Activated naive CD4-positive, alpha-beta T cell treated with anti-CD3 and anti-CD28 coated beads, Interleukin-2, amount 10 ng/mL, durations not matched to agents 7 days and 5 days (primary cell): ENCODE measurements around the gene SAE1.

Experiments used
- CTCF ChIA-PET: fragments of 350-600 bp; sonication (Branson Sonifier 250); formaldehyde crosslinking; loops from one replicate; lab custom pipeline; 2021; ENCODE audit warnings: antibody characterized with exemption; lab: Charles Lee
- DNase-seq: peaks from one replicate; pipeline ENCODE4 v3.0.0-alpha.2; 2020
- H3K27ac Mint-ChIP-seq: one replicate; pipeline ENCODE4 v1.8.0; 2021; ENCODE audit warnings: mild to moderate bottlenecking, moderate library complexity, mixed read lengths
- H3K27me3 Mint-ChIP-seq: one replicate; pipeline ENCODE4 v1.8.0; 2021; ENCODE audit warnings: mild to moderate bottlenecking, mixed read lengths
- H3K36me3 Mint-ChIP-seq: one replicate; pipeline ENCODE4 v1.8.0; 2021; ENCODE audit warnings: mixed read lengths
- H3K4me1 Mint-ChIP-seq: one replicate; pipeline ENCODE4 v1.8.0; 2021; ENCODE audit warnings: mixed read lengths
- H3K4me3 Mint-ChIP-seq: one replicate; pipeline ENCODE4 v1.8.0; 2021; ENCODE audit warnings: mild to moderate bottlenecking, moderate library complexity, mixed read lengths
- H3K9me3 Mint-ChIP-seq: one replicate; pipeline ENCODE4 v1.8.0; 2021; ENCODE audit warnings: mixed read lengths

The SAE1 gene

DNA sequence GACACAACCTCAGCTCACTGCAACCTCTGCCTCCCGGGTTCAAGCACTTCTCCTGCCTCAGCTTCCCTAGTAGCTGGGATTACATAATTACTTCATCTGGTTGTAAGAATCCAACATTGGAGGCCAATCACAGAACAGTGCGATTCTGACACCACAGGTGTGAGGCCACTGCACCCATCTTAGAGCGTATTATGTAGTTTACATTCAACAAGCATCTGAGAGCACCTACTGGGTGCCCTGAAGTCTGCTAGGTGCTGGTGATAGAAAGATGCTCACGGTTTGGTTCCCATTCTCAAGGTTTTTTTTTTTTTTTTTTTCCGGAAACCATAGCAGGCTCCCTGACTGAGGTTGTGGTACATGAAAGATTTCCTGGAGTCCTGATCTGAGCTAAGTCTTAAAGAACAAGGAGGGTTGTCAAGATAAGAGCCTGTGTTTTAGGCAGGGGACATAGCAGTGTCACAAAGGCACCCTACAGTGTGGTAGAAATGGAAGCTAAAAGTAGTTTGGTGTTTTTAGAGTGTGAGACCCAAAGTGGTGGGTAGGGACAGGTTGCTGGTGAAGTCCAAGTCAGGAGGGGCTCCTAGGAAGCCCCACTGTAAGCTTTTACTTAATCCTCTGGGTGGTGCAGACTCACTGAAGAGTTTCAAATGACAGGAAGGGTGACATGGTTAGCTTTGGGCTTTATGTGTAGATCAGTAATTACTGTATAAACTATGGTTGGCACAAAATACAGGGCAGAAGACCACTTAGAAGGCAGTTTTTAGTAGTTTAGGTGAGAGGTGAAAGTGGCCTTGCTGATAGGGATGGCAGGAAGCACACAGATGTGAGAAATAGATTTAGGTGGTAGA is 15.2 kb downstream of the SAE1 start:
- peak; percentile 32 for DNase-seq
- H3K4me3 Mint-ChIP-seq: peak overlapping the region; percentile 25
- no peaks in the 10 kb centered on the region for H3K27me3 Mint-ChIP-seq
- CTCF ChIA-PET: interaction anchor here (0.7 to 2.5 kb wide), 16 partner anchors 9 to 290 kb away, joined by 3 to 26 read pairs (median 3); partner anchors contain the start of gene SAE1
- peaks cover 66% of the 10 kb centered on the region for H3K4me1 Mint-ChIP-seq
- H3K9me3 Mint-ChIP-seq: no peaks in the 10 kb centered on the region
- peak overlapping the region; percentile 92 for H3K27ac Mint-ChIP-seq
- H3K36me3 Mint-ChIP-seq: peaks cover 53% of the 10 kb centered on the region

DNA sequence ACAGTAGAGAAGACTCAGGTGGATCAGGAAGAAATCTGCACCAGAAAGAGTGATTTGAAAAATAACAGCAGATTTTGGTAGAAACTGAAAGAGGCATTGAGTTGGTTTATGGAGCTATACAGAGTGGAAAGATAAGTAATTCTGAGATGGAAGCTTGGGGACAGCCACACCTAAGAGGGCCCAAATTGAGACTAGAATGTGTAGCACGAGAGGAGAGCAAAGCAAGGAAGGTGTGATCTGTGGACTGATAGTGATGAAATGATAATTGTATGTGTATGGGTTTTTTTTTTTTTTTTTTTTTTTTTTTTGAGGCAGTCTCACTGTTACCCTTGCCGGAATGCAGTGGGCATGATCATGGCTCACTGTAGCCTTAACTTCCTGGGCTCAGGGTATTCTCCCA is 16.3 kb downstream of the SAE1 start:
- no peaks in the 10 kb centered on the region for H3K9me3 Mint-ChIP-seq
- H3K4me3 Mint-ChIP-seq: peak overlapping the region; percentile 3
- DNase-seq: no peak
- H3K36me3 Mint-ChIP-seq: peaks cover 57% of the 10 kb centered on the region
- no peaks in the 10 kb centered on the region for H3K27me3 Mint-ChIP-seq
- H3K27ac Mint-ChIP-seq: peak overlapping the region; percentile 92
- H3K4me1 Mint-ChIP-seq: peaks cover 64% of the 10 kb centered on the region
- CTCF ChIA-PET: interaction anchor here (1.4 to 2.5 kb wide), 5 partner anchors 16 to 97 kb away, joined by 3 to 26 read pairs (median 6); partner anchors contain the start of gene SAE1

DNA sequence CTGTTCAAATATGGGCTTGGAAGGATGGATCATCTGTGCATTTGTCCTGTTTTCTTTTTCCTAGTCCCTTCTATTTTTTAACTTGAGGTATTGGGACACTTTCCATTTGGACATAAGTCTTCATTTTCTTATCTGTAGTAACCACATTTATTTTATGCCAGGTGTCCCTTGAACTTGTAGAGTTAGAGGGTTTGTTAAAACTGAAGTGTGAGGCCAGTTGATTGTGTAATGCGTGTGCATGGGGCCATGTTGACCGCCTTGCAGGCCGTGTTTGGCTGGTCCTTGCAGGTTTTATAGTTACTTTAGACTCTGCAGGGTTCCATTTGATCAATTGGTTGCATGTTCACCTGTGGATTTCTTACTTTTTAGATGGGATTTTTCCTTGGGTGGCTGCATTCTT is 21.0 kb downstream of the SAE1 start:
- peaks cover 46% of the 10 kb centered on the region for H3K4me1 Mint-ChIP-seq
- H3K27ac Mint-ChIP-seq: peak overlapping the region; percentile 42
- no peaks in the 10 kb centered on the region for H3K9me3 Mint-ChIP-seq
- peaks cover 60% of the 10 kb centered on the region for H3K36me3 Mint-ChIP-seq
- H3K27me3 Mint-ChIP-seq: no peaks in the 10 kb centered on the region
- CTCF ChIA-PET: interaction anchor here (1.1 to 2.4 kb wide), 3 partner anchors 35 to 93 kb away, joined by 4 to 17 read pairs (median 9); no protein-coding TSS in a partner anchor
- DNase-seq: no peak
- no peak overlapping the region for H3K4me3 Mint-ChIP-seq

DNA sequence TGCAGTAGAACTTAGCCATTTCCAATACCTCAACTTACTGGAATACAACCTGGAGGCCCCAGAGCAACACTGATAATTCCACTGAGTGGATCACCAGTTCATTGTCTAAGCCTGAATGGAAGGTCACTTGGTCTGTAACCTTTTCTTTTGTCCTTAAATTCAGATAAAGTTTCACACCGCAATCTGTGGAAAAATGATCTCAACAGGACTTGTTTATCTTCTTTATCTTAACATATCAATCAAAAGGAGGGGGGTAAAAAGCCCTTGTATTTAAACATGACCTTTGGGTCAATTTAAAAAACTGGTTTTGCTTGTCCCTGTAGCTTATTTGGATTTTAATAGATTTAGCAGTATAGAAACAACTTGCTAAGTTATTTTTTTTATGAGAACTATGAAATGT is 21.6 kb downstream of the SAE1 start:
- H3K27ac Mint-ChIP-seq: no peak overlapping the region
- peaks cover 46% of the 10 kb centered on the region for H3K4me1 Mint-ChIP-seq
- no peak for DNase-seq

DNA sequence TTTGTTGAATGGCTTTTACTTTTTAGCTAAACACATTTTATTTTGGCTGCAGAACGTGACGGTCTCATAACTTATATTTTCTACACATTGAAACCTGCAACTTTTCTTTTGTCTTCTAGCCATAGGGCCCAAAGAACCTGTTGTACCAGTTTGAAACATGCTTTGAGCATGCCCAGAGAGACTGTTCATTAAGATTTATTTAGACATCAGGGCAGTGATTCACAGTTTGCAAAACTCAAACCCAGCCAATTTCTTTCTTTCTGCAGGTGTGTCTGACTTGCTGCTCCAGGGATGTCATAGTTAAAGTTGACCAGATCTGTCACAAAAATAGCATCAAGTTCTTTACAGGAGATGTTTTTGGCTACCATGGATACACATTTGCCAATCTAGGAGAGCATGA is 22.0 kb downstream of the SAE1 start:
- no peaks in the 10 kb centered on the region for H3K27me3 Mint-ChIP-seq
- CTCF ChIA-PET: interaction anchor here (1.1 to 2.4 kb wide), 2 partner anchors 34 to 92 kb away, joined by 4 to 9 read pairs; no protein-coding TSS in a partner anchor
- H3K4me1 Mint-ChIP-seq: peaks cover 49% of the 10 kb centered on the region
- H3K27ac Mint-ChIP-seq: no peak overlapping the region
- peaks cover 65% of the 10 kb centered on the region for H3K36me3 Mint-ChIP-seq
- no peak for DNase-seq
- H3K9me3 Mint-ChIP-seq: no peaks in the 10 kb centered on the region
- H3K4me3 Mint-ChIP-seq: no peak overlapping the region

More for the DNA sequence above, 21.6 kb downstream of the SAE1 start:
- Mint-ChIP-seq H3K9me3 (no peaks in the 10 kb centered on the region), H3K27me3 (no peaks in the 10 kb centered on the region), H3K4me3 (no peak overlapping the region), H3K36me3 (peaks cover 62% of the 10 kb centered on the region)
- CTCF ChIA-PET: interaction anchor here (1.1 to 2.4 kb wide), 2 partner anchors 35 to 93 kb away, joined by 4 to 9 read pairs; no protein-coding TSS in a partner anchor

DNA sequence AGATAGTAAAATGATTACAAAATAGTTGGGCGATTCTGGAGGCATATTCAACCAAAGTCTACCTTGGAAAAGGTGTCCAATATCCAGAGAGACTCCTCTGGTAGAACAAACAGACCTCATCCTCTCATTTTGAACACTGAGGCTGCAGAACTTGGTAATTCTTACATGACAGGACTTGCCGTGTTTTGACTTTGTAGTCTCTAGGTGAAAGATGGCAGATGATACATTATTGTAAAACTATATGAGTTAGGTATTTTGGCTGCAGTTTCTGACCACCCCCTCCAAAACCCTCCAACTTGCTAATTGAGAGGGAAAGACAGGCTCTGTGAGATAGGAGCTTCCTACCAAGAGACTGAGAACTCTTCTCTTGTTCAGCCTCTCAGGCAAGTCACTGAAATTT is 22.6 kb downstream of the SAE1 start:
- CTCF ChIA-PET: interaction anchor here (2.4 kb wide), 1 partner anchor 91 kb away, joined by 9 read pairs; no protein-coding TSS in a partner anchor
- DNase-seq: no peak
- Mint-ChIP-seq H3K9me3 (no peaks in the 10 kb centered on the region), H3K27ac (no peak overlapping the region), H3K4me1 (peaks cover 51% of the 10 kb centered on the region), H3K4me3 (no peak overlapping the region), H3K36me3 (peaks cover 63% of the 10 kb centered on the region), H3K27me3 (no peaks in the 10 kb centered on the region)

DNA sequence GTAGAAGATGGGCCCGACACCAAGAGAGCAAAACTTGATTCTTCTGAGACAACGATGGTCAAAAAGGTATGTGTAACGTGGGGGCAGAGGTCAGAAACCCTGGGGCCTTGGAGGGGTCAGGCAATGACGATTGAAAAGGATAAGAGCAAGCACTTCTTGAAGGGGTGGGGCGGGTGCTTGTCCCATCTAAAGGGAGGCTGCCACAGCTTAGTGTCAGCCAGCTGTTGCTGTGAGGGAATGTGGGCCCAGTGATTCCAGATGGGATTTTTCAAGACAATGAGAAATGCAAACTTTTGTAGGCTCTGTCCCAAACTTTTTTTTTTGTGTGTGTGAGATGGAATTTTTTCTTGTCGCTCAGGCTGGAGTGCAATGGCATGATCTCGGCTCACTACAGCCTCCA is 24.5 kb downstream of the SAE1 start:
- Mint-ChIP-seq H3K27ac (peak overlapping the region; percentile 74), H3K4me3 (no peak overlapping the region), H3K36me3 (peaks cover 67% of the 10 kb centered on the region), H3K9me3 (no peaks in the 10 kb centered on the region), H3K4me1 (peaks cover 60% of the 10 kb centered on the region), H3K27me3 (no peaks in the 10 kb centered on the region)
- CTCF ChIA-PET: interaction anchor here (1.0 to 1.6 kb wide), 2 partner anchors 9 to 119 kb away, joined by 3 read pairs; no protein-coding TSS in a partner anchor
- no peak for DNase-seq

DNA sequence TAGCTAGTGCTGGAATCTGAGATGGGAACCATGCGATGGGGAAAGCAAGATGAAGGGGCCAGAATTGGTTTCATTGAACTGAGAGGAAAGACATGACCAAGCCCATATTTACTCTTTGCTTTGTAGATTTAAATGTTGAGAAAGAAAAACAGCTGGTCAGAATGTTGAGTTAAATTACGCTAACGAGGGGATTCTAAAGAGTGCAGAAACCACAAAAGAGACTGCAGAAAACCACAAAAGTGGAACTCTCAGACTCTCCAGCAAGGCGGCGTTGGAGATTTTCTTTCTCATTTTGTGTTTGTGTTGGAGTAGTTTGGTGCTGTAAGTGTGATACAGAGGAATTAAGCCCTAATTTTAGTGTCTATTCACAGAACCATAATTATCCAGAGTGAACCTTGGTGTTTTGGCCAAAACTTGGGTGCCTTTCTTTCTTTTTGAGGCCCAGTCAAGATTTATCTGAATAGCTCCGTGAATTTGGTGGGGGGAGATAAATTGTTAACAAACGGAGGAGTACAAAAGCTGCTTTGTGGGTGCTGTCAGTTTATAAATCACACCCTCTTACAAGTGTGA is 26.3 kb downstream of the SAE1 start:
- no peaks in the 10 kb centered on the region for H3K27me3 Mint-ChIP-seq
- peaks cover 61% of the 10 kb centered on the region for H3K36me3 Mint-ChIP-seq

DNA sequence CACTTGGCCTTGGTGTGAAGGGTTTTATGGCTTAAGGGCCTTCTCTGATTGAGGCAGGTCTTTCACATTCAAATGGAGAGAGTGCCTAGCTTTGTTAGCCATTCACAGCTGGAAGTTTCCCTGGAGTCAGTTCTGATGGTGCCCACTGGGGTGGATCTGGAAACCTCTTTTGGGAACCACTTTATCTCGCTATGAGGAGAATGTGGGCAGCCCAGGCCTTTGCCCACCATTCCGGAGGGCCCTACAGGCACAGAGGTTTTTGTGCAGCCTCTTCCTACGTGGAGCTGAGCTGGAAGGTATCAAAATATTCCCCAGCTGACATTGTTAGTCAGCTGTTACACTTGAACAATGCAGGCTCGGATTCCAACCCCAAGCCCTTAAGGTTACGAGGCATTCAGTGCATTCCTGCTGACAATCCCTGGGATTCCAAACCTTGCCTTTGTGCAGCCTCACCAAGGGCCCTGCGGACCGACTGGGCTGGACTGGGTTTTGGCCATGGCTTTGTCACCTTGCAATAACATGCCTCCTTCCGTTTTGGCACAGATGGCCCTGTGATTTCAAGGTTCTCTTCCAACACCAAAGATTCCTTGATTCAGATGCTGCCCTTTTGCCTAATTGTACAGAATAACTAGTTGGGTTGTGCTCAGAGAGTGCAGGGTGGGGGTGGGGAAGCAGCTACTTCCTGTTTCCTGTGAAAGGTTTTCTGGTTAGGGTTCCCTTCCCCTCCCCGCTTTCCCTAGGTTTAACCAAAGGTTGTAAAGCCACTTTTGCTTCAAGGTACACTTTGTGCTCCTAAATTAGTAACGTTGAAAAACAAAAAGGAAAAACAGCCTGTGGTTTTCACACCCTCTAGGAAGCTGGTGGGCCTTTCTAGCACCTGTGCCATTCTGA is 27.0 kb downstream of the SAE1 start:
- peaks cover 69% of the 10 kb centered on the region for H3K4me1 Mint-ChIP-seq

More for the DNA sequence above, 26.3 kb downstream of the SAE1 start:
- Mint-ChIP-seq H3K9me3 (no peaks in the 10 kb centered on the region), H3K27ac (peak overlapping the region; percentile 97), H3K4me3 (peak overlapping the region; percentile 67), H3K4me1 (peaks cover 67% of the 10 kb centered on the region)
- peak; percentile 29 for DNase-seq
- CTCF ChIA-PET: interaction anchor here (1.0 to 3.9 kb wide), 8 partner anchors 9 to 91 kb away, joined by 3 to 37 read pairs (median 7); no protein-coding TSS in a partner anchor

DNA sequence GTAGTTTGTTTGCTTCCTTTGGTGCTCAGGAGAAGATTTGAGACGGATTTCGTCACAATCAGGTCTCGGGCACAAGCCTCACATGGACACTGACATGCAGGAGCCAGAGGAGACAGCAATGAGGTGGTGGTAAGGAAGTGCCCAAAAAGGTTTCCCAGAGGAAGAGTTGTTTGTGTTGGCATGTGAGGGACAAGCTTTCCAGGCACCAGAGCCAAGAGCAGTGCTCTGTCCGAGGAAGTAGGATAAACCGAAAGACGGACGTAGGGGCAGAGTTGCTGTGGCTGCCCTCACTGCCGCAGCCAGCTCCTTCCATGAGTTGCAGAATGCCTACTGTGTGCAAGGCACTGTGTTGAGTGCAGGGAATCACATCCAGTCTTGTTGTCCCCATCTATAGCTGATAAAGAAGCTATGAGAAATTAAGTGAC is 27.7 kb downstream of the SAE1 start:
- Mint-ChIP-seq H3K4me1 (peaks cover 67% of the 10 kb centered on the region), H3K36me3 (peaks cover 49% of the 10 kb centered on the region), H3K27me3 (no peaks in the 10 kb centered on the region), H3K9me3 (no peaks in the 10 kb centered on the region), H3K4me3 (peak overlapping the region; percentile 67), H3K27ac (peak overlapping the region; percentile 97)
- DNase-seq: no peak
- CTCF ChIA-PET: interaction anchor here (0.9 to 3.9 kb wide), 10 partner anchors 8 to 89 kb away, joined by 3 to 37 read pairs (median 7); no protein-coding TSS in a partner anchor

More for the DNA sequence above, 27.0 kb downstream of the SAE1 start:
- CTCF ChIA-PET: interaction anchor here (1.0 to 3.9 kb wide), 11 partner anchors 9 to 90 kb away, joined by 3 to 37 read pairs (median 4); no protein-coding TSS in a partner anchor
- peak; percentile 64 for DNase-seq
- Mint-ChIP-seq H3K27me3 (no peaks in the 10 kb centered on the region), H3K4me3 (peak overlapping the region; percentile 67), H3K27ac (peak overlapping the region; percentile 97), H3K9me3 (no peaks in the 10 kb centered on the region), H3K36me3 (peaks cover 56% of the 10 kb centered on the region)

DNA sequence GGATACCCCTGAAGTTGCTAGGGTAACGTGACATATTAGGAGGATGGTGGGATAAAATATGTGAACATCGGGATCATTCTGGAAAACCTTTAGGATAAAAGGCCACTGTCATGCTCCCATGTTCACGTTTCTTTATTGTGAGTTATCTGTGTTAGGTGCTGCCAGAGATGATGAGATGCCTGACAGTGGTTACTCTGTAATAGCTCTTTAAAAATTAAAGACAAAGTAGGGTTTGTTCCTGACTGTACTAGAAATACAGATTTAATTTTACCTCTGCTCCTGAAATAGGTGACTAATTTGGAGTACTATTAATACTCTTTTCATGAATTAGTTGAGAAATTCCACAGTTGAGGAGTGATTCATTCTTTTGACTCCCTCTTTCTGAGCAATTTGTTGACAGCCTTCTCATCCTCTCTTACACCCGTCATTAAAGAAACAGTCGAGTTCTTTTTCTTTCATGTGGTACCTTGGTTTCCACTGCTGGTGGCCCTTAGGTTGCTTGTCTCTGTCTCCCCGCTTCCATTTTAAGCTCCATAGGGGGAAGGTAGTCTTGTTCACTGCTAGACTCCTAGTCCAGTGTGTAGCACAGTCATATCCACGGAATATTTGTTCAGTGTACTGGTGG is 28.4 kb downstream of the SAE1 start:
- H3K4me1 Mint-ChIP-seq: peaks cover 67% of the 10 kb centered on the region
- peaks cover 47% of the 10 kb centered on the region for H3K36me3 Mint-ChIP-seq
- CTCF ChIA-PET: interaction anchor here (0.5 to 3.9 kb wide), 12 partner anchors 9 to 335 kb away, joined by 3 to 37 read pairs (median 4); no protein-coding TSS in a partner anchor
- H3K4me3 Mint-ChIP-seq: peak overlapping the region; percentile 67
- DNase-seq: peak; percentile 56
- H3K9me3 Mint-ChIP-seq: no peaks in the 10 kb centered on the region
- peak overlapping the region; percentile 97 for H3K27ac Mint-ChIP-seq
- H3K27me3 Mint-ChIP-seq: no peaks in the 10 kb centered on the region

DNA sequence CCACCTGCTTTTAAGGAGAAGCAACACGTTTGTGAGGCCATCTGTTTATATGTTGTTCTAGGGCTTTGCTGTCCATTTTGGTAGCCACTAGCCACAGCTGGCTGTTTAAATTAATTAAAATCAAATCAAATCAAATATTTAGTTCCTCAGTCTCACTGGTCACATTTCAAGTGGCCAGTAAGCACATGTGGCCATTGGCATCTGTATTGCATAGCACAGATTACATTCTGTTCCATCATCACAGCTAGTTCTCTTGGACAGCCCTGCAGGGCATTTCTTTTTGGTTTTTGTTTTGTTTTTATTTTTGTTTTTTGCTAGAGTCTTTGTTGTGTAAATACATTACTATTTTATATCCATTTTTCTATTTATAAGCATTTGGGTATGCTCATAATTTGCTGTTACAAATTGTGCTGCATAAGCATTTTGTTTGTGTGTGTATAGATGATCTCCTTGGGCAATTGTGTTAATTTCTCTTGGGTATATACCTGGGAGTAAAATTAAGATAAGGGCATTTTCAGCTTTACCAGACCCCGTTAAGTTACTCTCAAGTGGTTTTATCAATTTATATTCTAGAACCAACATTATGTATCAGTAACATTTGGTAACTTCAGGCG is 31.3 kb downstream of the SAE1 start:
- CTCF ChIA-PET: interaction anchor here (1.0 to 1.6 kb wide), 2 partner anchors 12 to 24 kb away, joined by 3 to 5 read pairs; no protein-coding TSS in a partner anchor
- Mint-ChIP-seq H3K27me3 (no peaks in the 10 kb centered on the region), H3K4me3 (no peak overlapping the region)

More for the DNA sequence above, 31.3 kb downstream of the SAE1 start:
- no peak for DNase-seq
- H3K27ac Mint-ChIP-seq: no peak overlapping the region
- H3K9me3 Mint-ChIP-seq: no peaks in the 10 kb centered on the region
- peaks cover 44% of the 10 kb centered on the region for H3K36me3 Mint-ChIP-seq
- H3K4me1 Mint-ChIP-seq: peaks cover 52% of the 10 kb centered on the region
